H1 (cell line): ENCODE results near the gene CFAP20. TPM values are rescaled to one million over a fixed set of nuclear protein-coding genes. Genes with fewer than 3 reads are reported as not detected.

Experiments used
- CTCF ChIA-PET: fragments of 300-600 bp; sonication (Branson Sonifier 250); formaldehyde crosslinking; loops from one replicate; lab custom pipeline; 2021; ENCODE audit not compliant: partially characterized antibody; lab: Charles Lee
- POLR2A ChIA-PET: fragments of 300-600 bp; sonication (Branson Sonifier 250); formaldehyde crosslinking; loops from one replicate; lab custom pipeline; 2021; ENCODE audit warnings: inconsistent platforms; ENCODE audit not compliant: partially characterized antibody; lab: Charles Lee
- DNase-seq, 2 experiments: peaks; one replicate each; pipeline versions ENCODE4 v3.0.0 to v3.0.0-alpha.2; 2010 to 2022; ENCODE audit warnings: low spot score in 2 of 2, low read depth in 1 of 2, mixed read lengths in 1 of 2
- FAIRE-seq: peaks from 2 replicates; lab custom pipeline; 2011; peaks lifted over from hg19 to GRCh38; lab: Jason Lieb, UNC
- H2AFZ ChIP-seq: 2 replicates; pipeline ENCODE4 v1.8.1; 2012; ENCODE audit warnings: low read length, inconsistent platforms
- H2AK5ac ChIP-seq: 2 replicates; pipeline ENCODE4 v1.6.1; 2013; ENCODE audit warnings: low read depth, low read length
- H2BK120ac ChIP-seq: replicated peaks from 2 replicates; pipeline ENCODE3; 2013; ENCODE audit warnings: low read depth, low read length, inconsistent platforms
- H2BK12ac ChIP-seq: 2 replicates; pipeline ENCODE4 v1.6.1; 2013; ENCODE audit warnings: low read depth, low read length
- H2BK15ac ChIP-seq: 2 replicates; pipeline ENCODE4 v1.6.1; 2013; ENCODE audit warnings: low read length
- H2BK20ac ChIP-seq: 2 replicates; pipeline ENCODE4 v1.6.1; 2013; ENCODE audit warnings: low read length
- H2BK5ac ChIP-seq: 2 replicates; pipeline ENCODE4 v1.6.1; 2013; ENCODE audit warnings: low read depth, low read length
- H3K14ac ChIP-seq: 2 replicates; pipeline ENCODE4 v1.6.1; 2013; ENCODE audit warnings: inconsistent platforms; ENCODE audit not compliant: insufficient read length
- H3K18ac ChIP-seq: 2 replicates; pipeline ENCODE4 v1.6.1; 2013; ENCODE audit warnings: low read length; ENCODE audit errors: extremely low read depth
- H3K23ac ChIP-seq: 2 replicates; pipeline ENCODE4 v1.6.1; 2013; ENCODE audit warnings: inconsistent platforms; ENCODE audit not compliant: insufficient read length
- H3K23me2 ChIP-seq: 2 replicates; pipeline ENCODE4 v1.6.1; 2013; ENCODE audit warnings: low read depth, low read length
- H3K27ac ChIP-seq: 2 replicates; pipeline ENCODE4 v1.6.1; 2011; ENCODE audit warnings: low read depth, low read length, inconsistent platforms
- H3K27me3 ChIP-seq, 4 experiments: replicated peaks in 1 of 4; 1 replicate in 1 of 4; 2 replicates in 3 of 4; pipeline versions ENCODE4 v1.6.1 to v1.8.1; 2011 to 2013; ENCODE audit warnings: low read length in 3 of 4, mild to moderate bottlenecking in 3 of 4, inconsistent platforms in 2 of 4, mixed read lengths in 2 of 4, moderate library complexity in 1 of 4; ENCODE audit not compliant: control insufficient read depth in 3 of 4, insufficient read depth in 3 of 4; ENCODE audit errors: extremely low read depth in 1 of 4
- H3K36me3 ChIP-seq, 4 experiments: 2 replicates each; pipeline versions ENCODE4 v1.6.1 to v1.8.1; 2011 to 2013; ENCODE audit warnings: mild to moderate bottlenecking in 4 of 4, low read length in 3 of 4, moderate library complexity in 2 of 4, control low read depth in 1 of 4, inconsistent platforms in 1 of 4; ENCODE audit not compliant: insufficient read depth in 4 of 4, control insufficient read depth in 2 of 4
- H3K4ac ChIP-seq: replicated peaks from 2 replicates; pipeline ENCODE3; 2013; ENCODE audit warnings: low read length, low read depth, mixed read lengths, inconsistent platforms; ENCODE audit not compliant: insufficient read length
- H3K4me1 ChIP-seq, 4 experiments: replicated peaks in 1 of 4; 1 replicate in 1 of 4; 2 replicates in 3 of 4; pipeline versions ENCODE4 v1.6.1 to v1.8.1; 2011 to 2013; ENCODE audit warnings: low read length in 3 of 4, inconsistent platforms in 2 of 4, mixed read lengths in 1 of 4; ENCODE audit not compliant: insufficient read depth in 4 of 4, control insufficient read depth in 3 of 4
- H3K4me2 ChIP-seq, 2 experiments: 2 replicates each; pipeline versions ENCODE4 v1.6.1 to v1.8.1; 2011 to 2013; ENCODE audit warnings: low read depth in 2 of 2, low read length in 2 of 2, control low read depth in 1 of 2, inconsistent platforms in 1 of 2, mild to moderate bottlenecking in 1 of 2; ENCODE audit not compliant: insufficient read depth in 1 of 2
- H3K4me3 ChIP-seq, 4 experiments: fragments of 200-600, 300-600 bp in 1 of 4; sonication (generic), shearing (Covaris generic), sonication (Bioruptor Twin) in 1 of 4; 2 replicates each; pipeline versions ENCODE4 v1.5.1 to v1.8.1; 2011 to 2016; ENCODE audit warnings: low read length in 4 of 4, low read depth in 3 of 4, control low read depth in 2 of 4, inconsistent platforms in 2 of 4, mild to moderate bottlenecking in 2 of 4, mixed read lengths in 1 of 4, moderate library complexity in 1 of 4; ENCODE audit not compliant: insufficient read depth in 2 of 4; ENCODE audit errors: extremely low read depth in 1 of 4
- H3K56ac ChIP-seq: replicated peaks from 2 replicates; pipeline ENCODE3; 2013; ENCODE audit warnings: low read depth, mild to moderate bottlenecking, mixed read lengths, low read length, inconsistent platforms; ENCODE audit not compliant: insufficient read length
- H3K79me1 ChIP-seq: 2 replicates; pipeline ENCODE4 v1.6.1; 2013; ENCODE audit warnings: low read depth, low read length, control low read depth
- H3K79me2 ChIP-seq, 2 experiments: 2 replicates each; pipeline versions ENCODE4 v1.6.1 to v1.8.1; 2012 to 2013; ENCODE audit warnings: low read length in 2 of 2, mild to moderate bottlenecking in 2 of 2, inconsistent platforms in 1 of 2; ENCODE audit not compliant: insufficient read depth in 2 of 2, control insufficient read depth in 1 of 2
- H3K9ac ChIP-seq, 4 experiments: replicated peaks in 1 of 4; 1 replicate in 1 of 4; 2 replicates in 3 of 4; pipeline versions ENCODE4 v1.6.1 to v1.8.1; 2011 to 2013; ENCODE audit warnings: low read depth in 3 of 4, low read length in 3 of 4, control low read depth in 2 of 4, mild to moderate bottlenecking in 2 of 4, moderate library complexity in 2 of 4, inconsistent platforms in 1 of 4; ENCODE audit errors: extremely low read depth in 1 of 4
- H3K9me3 ChIP-seq, 2 experiments: 2 replicates each; pipeline versions ENCODE4 v1.6.1 to v1.8.1; 2012 to 2013; ENCODE audit warnings: mild to moderate bottlenecking in 2 of 2, moderate library complexity in 2 of 2, control low read depth in 1 of 2, inconsistent platforms in 1 of 2, low read depth in 1 of 2, low read length in 1 of 2, mixed read lengths in 1 of 2; ENCODE audit not compliant: insufficient read depth in 2 of 2
- H4K20me1 ChIP-seq, 2 experiments: replicated peaks in 1 of 2; 2 replicates each; pipeline versions ENCODE3 to v1.8.1; 2011 to 2013; ENCODE audit warnings: inconsistent platforms in 2 of 2, low read length in 2 of 2, mild to moderate bottlenecking in 1 of 2; ENCODE audit not compliant: insufficient read depth in 2 of 2, control insufficient read depth in 1 of 2
- H4K5ac ChIP-seq: 2 replicates; pipeline ENCODE4 v1.6.1; 2013; ENCODE audit warnings: low read length, low read depth, mixed read lengths, inconsistent platforms; ENCODE audit not compliant: insufficient read length
- H4K8ac ChIP-seq: 2 replicates; pipeline ENCODE4 v1.8.0; 2013; ENCODE audit warnings: mild to moderate bottlenecking, moderate library complexity, low read length, inconsistent platforms; ENCODE audit not compliant: insufficient read depth; ENCODE audit errors: extremely low read depth
- H4K91ac ChIP-seq: replicated peaks from 2 replicates; pipeline ENCODE3; 2013; ENCODE audit warnings: low read length, mixed read lengths, inconsistent platforms; ENCODE audit not compliant: insufficient read length
- CREB1 ChIP-seq: IDR thresholded peaks from 2 replicates; pipeline ENCODE4 v1.6.1; 2012; ENCODE audit warnings: inconsistent platforms
- NANOG ChIP-seq: IDR thresholded peaks from 2 replicates; pipeline ENCODE4 v1.6.1; 2011; ENCODE audit warnings: low read length, low read depth, mild to moderate bottlenecking, inconsistent platforms; ENCODE audit not compliant: insufficient read depth, poor library complexity, severe bottlenecking
- SIRT6 ChIP-seq: IDR thresholded peaks from one replicate; pipeline ENCODE4 v1.7.1; 2012; ENCODE audit warnings: low read length, inconsistent platforms
- WGBS, 2 experiments: shearing (Covaris generic) in 1 of 2; methylation state at CpG; one replicate each; pipeline versions ENCODE4 v1.1.6 to v1.1.7; 2013 to 2015; ENCODE audit warnings: low lambda C conversion rate in 2 of 2, mixed read lengths in 2 of 2, inconsistent platforms in 1 of 2, low coverage in 1 of 2, missing lambda C conversion rate in 1 of 2; ENCODE audit not compliant: insufficient replicate concordance in 2 of 2, insufficient coverage in 1 of 2, insufficient read length in 1 of 2; ENCODE audit errors: extremely low coverage in 1 of 2, missing lambda C conversion rate in 1 of 2; 5-methylcytosine and 5-hydroxymethylcytosine counted together
- polyA plus RNA-seq, 7 experiments: library from polyadenylated mRNA; depleted of rRNA in 3 of 7; stranded (reverse) in 5 of 7; unstranded in 2 of 7; fragments of >200 nt in 5 of 7; fragments of 200-250 nt in 2 of 7; gene quantifications; 1 replicate in 5 of 7; 2 replicates in 1 of 7; 4 replicates in 1 of 7; pipeline versions ENCODE4 v1.2.1 to v1.2.3, GENCODE V29; 2011 to 2013; ENCODE audit warnings: missing spikeins in 2 of 7, mixed read lengths in 2 of 7
- total RNA-seq: library from RNA; stranded (reverse); fragmentation: NEBNext Ultra II Directional; extraction: Animal tissue kit (Norgen Biotek cat#: 25700); gene quantifications from 2 replicates; pipeline ENCODE4 v1.2.1, GENCODE V29; 2021
- TF ChIP-seq, protein P1 (sequence below): IDR thresholded peaks from 2 replicates; pipeline ENCODE4 v1.6.1; 2011; ENCODE audit warnings: low read length, improper control_type of control experiment

The CFAP20 gene
- total and polyA plus RNA-seq, 2 of the 8 experiments (the other 6 are each of a cell fraction or from before 2014, with no cell fraction given) = 45.6 to 65.4 TPM

DNA sequence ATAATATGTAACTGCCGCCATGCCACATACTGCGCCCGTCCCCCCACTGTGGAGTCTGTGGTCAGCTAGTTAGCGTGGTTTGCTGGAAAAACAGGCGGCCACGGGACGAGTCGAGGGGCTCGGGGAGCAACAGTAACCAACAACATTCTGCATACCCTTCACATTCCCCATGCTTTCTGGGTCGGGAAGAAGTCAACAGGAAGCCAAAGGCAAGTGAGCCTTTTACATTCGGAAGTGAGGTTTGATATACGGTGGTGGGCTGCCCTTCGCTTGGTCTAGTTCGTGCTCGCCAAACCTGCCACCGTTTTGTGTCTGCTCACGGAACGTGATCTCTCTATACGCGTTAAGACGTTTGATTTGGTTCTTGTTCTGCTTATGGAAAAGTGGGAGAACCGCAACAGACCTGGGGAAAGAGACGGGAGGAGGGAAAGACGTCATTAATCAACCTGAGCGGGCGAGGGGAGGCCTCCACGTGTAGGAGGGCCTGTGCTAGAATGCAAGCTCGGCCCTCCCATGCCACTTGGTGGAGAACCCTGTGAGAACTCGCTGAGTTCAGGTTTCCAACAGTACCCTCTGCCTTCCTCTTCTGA is 28.9 kb upstream of the CFAP20 start:
- TF ChIP-seq CREB1 (no peak), NANOG (no peak), SIRT6 (no peak)
- TF ChIP-seq, protein P1, sequence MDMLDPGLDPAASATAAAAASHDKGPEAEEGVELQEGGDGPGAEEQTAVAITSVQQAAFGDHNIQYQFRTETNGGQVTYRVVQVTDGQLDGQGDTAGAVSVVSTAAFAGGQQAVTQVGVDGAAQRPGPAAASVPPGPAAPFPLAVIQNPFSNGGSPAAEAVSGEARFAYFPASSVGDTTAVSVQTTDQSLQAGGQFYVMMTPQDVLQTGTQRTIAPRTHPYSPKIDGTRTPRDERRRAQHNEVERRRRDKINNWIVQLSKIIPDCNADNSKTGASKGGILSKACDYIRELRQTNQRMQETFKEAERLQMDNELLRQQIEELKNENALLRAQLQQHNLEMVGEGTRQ = no peak
- H3K4me1 ChIP-seq = no peaks in the 10 kb centered on the region; a peak in 1 of 7 replicates
- H3K23me2 ChIP-seq = no peaks in the 10 kb centered on the region
- 87% methylated on average over 29 of the region's 29 CpGs; no CpG with 5 or more reads in 1 of the 2 experiments for WGBS, 2 experiments
- POLR2A ChIA-PET = interaction anchor here (0.6 to 2.2 kb wide), 8 partner anchors 8 to 595 kb away, joined by 3 to 6 read pairs (median 4); no protein-coding TSS in a partner anchor
- no peaks in the 10 kb centered on the region for H3K9me3 ChIP-seq
- CTCF ChIA-PET = interaction anchor here (0.8 kb wide), 1 partner anchor 38 kb away, joined by 3 read pairs; no protein-coding TSS in a partner anchor
- FAIRE-seq = no peak
- H2AK5ac ChIP-seq = no peak overlapping the region
- no peak overlapping the region for H3K4ac ChIP-seq
- H4K8ac ChIP-seq = no peak overlapping the region
- no peaks in the 10 kb centered on the region for H3K27me3 ChIP-seq
- H3K4me2 ChIP-seq = no peak overlapping the region
- H3K79me2 ChIP-seq = no peaks in the 10 kb centered on the region
- no peak overlapping the region for H3K14ac ChIP-seq
- H3K36me3 ChIP-seq = peaks cover 11 to 22% (median 18%) of the 10 kb centered on the region in 4 experiments
- no peak overlapping the region for H2BK15ac ChIP-seq
- no peak overlapping the region for H4K91ac ChIP-seq
- no peak overlapping the region for H3K18ac ChIP-seq
- H2AFZ ChIP-seq = no peak overlapping the region
- H2BK5ac ChIP-seq = no peak overlapping the region
- H3K56ac ChIP-seq = no peak overlapping the region
- no peak overlapping the region for H4K5ac ChIP-seq
- no peak overlapping the region for H3K27ac ChIP-seq
- no peak overlapping the region for H2BK120ac ChIP-seq
- H3K23ac ChIP-seq = no peak overlapping the region
- no peaks in the 10 kb centered on the region for H3K79me1 ChIP-seq
- no peak for DNase-seq
- H3K9ac ChIP-seq = no peak overlapping the region
- H2BK12ac ChIP-seq = no peak overlapping the region
- H3K4me3 ChIP-seq = no peak overlapping the region
- no peak overlapping the region for H2BK20ac ChIP-seq
- peaks cover 0 to 2% of the 10 kb centered on the region in 2 experiments for H4K20me1 ChIP-seq
